Measurements from ENCODE around the gene USP15.

Gene USP15

GRCh38 chr12:62265511-62265910 is 5.3 kb downstream of the USP15 start:
- Histone ChIP-seq H3K27me3 (ENCODE audit: control insufficient read depth, insufficient read depth, low read length, poor library complexity, severe bottlenecking) (no peaks in the 10 kb centered on the region), H3K27ac (ENCODE audit: insufficient read depth, low read depth, low read length, poor library complexity, severe bottlenecking) (no peak overlapping the region), H3K4me3 (ENCODE audit: insufficient read depth, low read depth, low read length) (no peak overlapping the region), H3K9me3 (ENCODE audit: control insufficient read depth, low read length) (no peaks in the 10 kb centered on the region), H3K4me1 (ENCODE audit: control insufficient read depth, insufficient read depth, low read length) (no peaks in the 10 kb centered on the region), H3K36me3 (ENCODE audit: control insufficient read depth, insufficient read depth, low read length) (no peaks in the 10 kb centered on the region)
- 94% methylated on average over 4 of the region's 4 CpGs for WGBS, 2 experiments

- H3K4me1 ChIP-seq (ENCODE audit: control insufficient read depth, insufficient read depth, low read length), result no peaks in the 10 kb centered on the region
- H3K36me3 ChIP-seq (ENCODE audit: control insufficient read depth, insufficient read depth, low read length), result no peaks in the 10 kb centered on the region
- WGBS, 2 experiments, result 83 to 93% methylated on average over 2 of the region's 2 CpGs
- no peaks in the 10 kb centered on the region for H3K9me3 ChIP-seq (ENCODE audit: control insufficient read depth, low read length)
- no peak overlapping the region for H3K4me3 ChIP-seq (ENCODE audit: insufficient read depth, low read depth, low read length)
- no peaks in the 10 kb centered on the region for H3K27me3 ChIP-seq (ENCODE audit: control insufficient read depth, insufficient read depth, low read length, poor library complexity, severe bottlenecking)
- no peak overlapping the region for H3K27ac ChIP-seq (ENCODE audit: insufficient read depth, low read depth, low read length, poor library complexity, severe bottlenecking)
Measured at GRCh38 chr12:62267026-62267425, 6.8 kb downstream of the USP15 start.

GRCh38 chr12:62267480-62267879 is 7.3 kb downstream of the USP15 start:
- no peaks in the 10 kb centered on the region for H3K36me3 ChIP-seq (ENCODE audit: control insufficient read depth, insufficient read depth, low read length)
- WGBS, 2 experiments, result 95 to 100% methylated on average over 1 of the region's 1 CpG
- H3K27me3 ChIP-seq (ENCODE audit: control insufficient read depth, insufficient read depth, low read length, poor library complexity, severe bottlenecking), result no peaks in the 10 kb centered on the region
- no peaks in the 10 kb centered on the region for H3K9me3 ChIP-seq (ENCODE audit: control insufficient read depth, low read length)
- H3K4me1 ChIP-seq (ENCODE audit: control insufficient read depth, insufficient read depth, low read length), result no peaks in the 10 kb centered on the region
- no peak overlapping the region for H3K27ac ChIP-seq (ENCODE audit: insufficient read depth, low read depth, low read length, poor library complexity, severe bottlenecking)
- no peak overlapping the region for H3K4me3 ChIP-seq (ENCODE audit: insufficient read depth, low read depth, low read length)

- Histone ChIP-seq H3K36me3 (ENCODE audit: control insufficient read depth, insufficient read depth, low read length) (no peaks in the 10 kb centered on the region), H3K27ac (ENCODE audit: insufficient read depth, low read depth, low read length, poor library complexity, severe bottlenecking) (no peak overlapping the region), H3K27me3 (ENCODE audit: control insufficient read depth, insufficient read depth, low read length, poor library complexity, severe bottlenecking) (no peaks in the 10 kb centered on the region), H3K4me3 (ENCODE audit: insufficient read depth, low read depth, low read length) (no peak overlapping the region), H3K4me1 (ENCODE audit: control insufficient read depth, insufficient read depth, low read length) (no peaks in the 10 kb centered on the region), H3K9me3 (ENCODE audit: control insufficient read depth, low read length) (no peaks in the 10 kb centered on the region)
- 75 to 98% methylated on average over 1 to 3 of the region's 3 CpGs for WGBS, 2 experiments
Measured at GRCh38 chr12:62268956-62269355, 8.8 kb downstream of the USP15 start.

- H3K36me3 ChIP-seq (ENCODE audit: control insufficient read depth, insufficient read depth, low read length), result no peaks in the 10 kb centered on the region
- no peaks in the 10 kb centered on the region for H3K27me3 ChIP-seq (ENCODE audit: control insufficient read depth, insufficient read depth, low read length, poor library complexity, severe bottlenecking)
- no peak overlapping the region for H3K27ac ChIP-seq (ENCODE audit: insufficient read depth, low read depth, low read length, poor library complexity, severe bottlenecking)
- WGBS, 2 experiments, result 93 to 96% methylated on average over 2 to 3 of the region's 3 CpGs
- H3K4me3 ChIP-seq (ENCODE audit: insufficient read depth, low read depth, low read length), result no peak overlapping the region
- no peaks in the 10 kb centered on the region for H3K4me1 ChIP-seq (ENCODE audit: control insufficient read depth, insufficient read depth, low read length)
- H3K9me3 ChIP-seq (ENCODE audit: control insufficient read depth, low read length), result no peaks in the 10 kb centered on the region
Measured at GRCh38 chr12:62269464-62270228, 9.4 kb downstream of the USP15 start.

GRCh38 chr12:62270384-62270783 is 10.2 kb downstream of the USP15 start:
- Histone ChIP-seq H3K36me3 (ENCODE audit: control insufficient read depth, insufficient read depth, low read length) (no peaks in the 10 kb centered on the region), H3K4me3 (ENCODE audit: insufficient read depth, low read depth, low read length) (no peak overlapping the region), H3K27ac (ENCODE audit: insufficient read depth, low read depth, low read length, poor library complexity, severe bottlenecking) (no peak overlapping the region), H3K27me3 (ENCODE audit: control insufficient read depth, insufficient read depth, low read length, poor library complexity, severe bottlenecking) (no peaks in the 10 kb centered on the region), H3K9me3 (ENCODE audit: control insufficient read depth, low read length) (no peaks in the 10 kb centered on the region), H3K4me1 (ENCODE audit: control insufficient read depth, insufficient read depth, low read length) (no peaks in the 10 kb centered on the region)
- WGBS, 2 experiments, result 100% methylated on average over 1 of the region's 1 CpG

GRCh38 chr12:62270872-62271271 is 10.7 kb downstream of the USP15 start:
- no peaks in the 10 kb centered on the region for H3K9me3 ChIP-seq (ENCODE audit: control insufficient read depth, low read length)
- no peaks in the 10 kb centered on the region for H3K27me3 ChIP-seq (ENCODE audit: control insufficient read depth, insufficient read depth, low read length, poor library complexity, severe bottlenecking)
- no peaks in the 10 kb centered on the region for H3K4me1 ChIP-seq (ENCODE audit: control insufficient read depth, insufficient read depth, low read length)
- no peak overlapping the region for H3K4me3 ChIP-seq (ENCODE audit: insufficient read depth, low read depth, low read length)
- no peaks in the 10 kb centered on the region for H3K36me3 ChIP-seq (ENCODE audit: control insufficient read depth, insufficient read depth, low read length)
- 100% methylated on average over 1 of the region's 4 CpGs for WGBS, 2 experiments
- no peak overlapping the region for H3K27ac ChIP-seq (ENCODE audit: insufficient read depth, low read depth, low read length, poor library complexity, severe bottlenecking)

- no peaks in the 10 kb centered on the region for H3K9me3 ChIP-seq (ENCODE audit: control insufficient read depth, low read length)
- H3K36me3 ChIP-seq (ENCODE audit: control insufficient read depth, insufficient read depth, low read length), result no peaks in the 10 kb centered on the region
- H3K27ac ChIP-seq (ENCODE audit: insufficient read depth, low read depth, low read length, poor library complexity, severe bottlenecking), result no peak overlapping the region
- H3K4me3 ChIP-seq (ENCODE audit: insufficient read depth, low read depth, low read length), result no peak overlapping the region
- no peaks in the 10 kb centered on the region for H3K4me1 ChIP-seq (ENCODE audit: control insufficient read depth, insufficient read depth, low read length)
- WGBS, 2 experiments, result 89 to 96% methylated on average over 3 of the region's 3 CpGs
- H3K27me3 ChIP-seq (ENCODE audit: control insufficient read depth, insufficient read depth, low read length, poor library complexity, severe bottlenecking), result no peaks in the 10 kb centered on the region
Measured at GRCh38 chr12:62272936-62273552, 12.8 kb downstream of the USP15 start.

GRCh38 chr12:62273724-62274380 is 13.6 kb downstream of the USP15 start:
- Histone ChIP-seq H3K4me1 (ENCODE audit: control insufficient read depth, insufficient read depth, low read length) (no peaks in the 10 kb centered on the region), H3K4me3 (ENCODE audit: insufficient read depth, low read depth, low read length) (no peak overlapping the region), H3K36me3 (ENCODE audit: control insufficient read depth, insufficient read depth, low read length) (no peaks in the 10 kb centered on the region), H3K27ac (ENCODE audit: insufficient read depth, low read depth, low read length, poor library complexity, severe bottlenecking) (no peak overlapping the region), H3K27me3 (ENCODE audit: control insufficient read depth, insufficient read depth, low read length, poor library complexity, severe bottlenecking) (no peaks in the 10 kb centered on the region), H3K9me3 (ENCODE audit: control insufficient read depth, low read length) (no peaks in the 10 kb centered on the region)
- 89 to 99% methylated on average over 4 of the region's 5 CpGs for WGBS, 2 experiments

- Histone ChIP-seq H3K4me3 (ENCODE audit: insufficient read depth, low read depth, low read length) (no peak overlapping the region), H3K4me1 (ENCODE audit: control insufficient read depth, insufficient read depth, low read length) (no peaks in the 10 kb centered on the region), H3K27me3 (ENCODE audit: control insufficient read depth, insufficient read depth, low read length, poor library complexity, severe bottlenecking) (no peaks in the 10 kb centered on the region), H3K9me3 (ENCODE audit: control insufficient read depth, low read length) (no peaks in the 10 kb centered on the region), H3K36me3 (ENCODE audit: control insufficient read depth, insufficient read depth, low read length) (no peaks in the 10 kb centered on the region), H3K27ac (ENCODE audit: insufficient read depth, low read depth, low read length, poor library complexity, severe bottlenecking) (no peak overlapping the region)
- WGBS, 2 experiments, result 80 to 94% methylated on average over 1 of the region's 2 CpGs
Measured at GRCh38 chr12:62278022-62278421, 17.8 kb downstream of the USP15 start.

All from ectodermal cell (in vitro differentiated cells).